Measurements from ENCODE around the gene KPTN.
"Not testable (repeated sequence)": the region's sequence is repeated elsewhere in the genome, so short reads cannot be mapped to it uniquely, and the experiment has no call there.

The KPTN gene

DNA sequence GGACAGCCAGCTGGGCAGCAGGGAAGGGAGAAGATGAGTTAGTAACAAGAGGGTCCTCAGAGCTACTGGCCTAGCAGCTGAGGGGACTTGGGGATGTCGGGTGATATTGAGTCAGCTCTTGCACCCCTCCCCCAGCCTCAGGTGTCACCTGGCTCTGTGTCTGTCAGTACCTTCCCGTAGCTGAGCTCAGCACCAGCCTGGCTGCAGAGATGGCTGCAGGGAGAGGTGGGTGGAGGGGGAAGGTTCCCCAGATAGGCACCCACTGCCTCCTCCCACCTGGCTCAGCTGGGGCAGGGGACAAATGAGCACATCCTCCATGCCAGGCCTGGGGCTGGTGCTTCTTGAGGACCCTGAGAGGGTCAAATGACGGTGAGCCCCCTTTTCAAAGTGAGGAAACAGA, 6.8 kb upstream of the KPTN start:
- DNase-seq: no peak

DNA sequence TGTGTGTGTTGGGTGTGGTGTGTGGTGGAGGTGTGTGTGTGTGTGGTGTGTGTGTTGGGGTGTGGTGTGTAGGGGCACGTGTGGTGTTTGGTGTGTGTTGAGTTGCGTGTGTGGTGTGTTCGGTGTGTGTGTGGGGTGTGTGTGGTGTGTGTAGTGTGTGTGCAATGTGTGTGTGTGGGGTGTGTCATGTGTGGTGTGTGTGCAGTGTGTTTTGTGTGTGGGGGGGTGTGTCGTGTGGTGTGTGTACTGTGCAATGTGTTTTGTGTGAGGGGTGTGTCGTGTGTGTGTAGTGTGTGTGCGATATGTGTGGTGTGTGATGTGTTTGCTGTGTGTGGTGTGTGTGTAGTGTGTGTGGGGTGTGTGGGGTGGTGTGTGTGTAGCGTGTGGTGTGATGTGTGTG, 6.0 kb upstream of the KPTN start:
- no peak for DNase-seq

DNA sequence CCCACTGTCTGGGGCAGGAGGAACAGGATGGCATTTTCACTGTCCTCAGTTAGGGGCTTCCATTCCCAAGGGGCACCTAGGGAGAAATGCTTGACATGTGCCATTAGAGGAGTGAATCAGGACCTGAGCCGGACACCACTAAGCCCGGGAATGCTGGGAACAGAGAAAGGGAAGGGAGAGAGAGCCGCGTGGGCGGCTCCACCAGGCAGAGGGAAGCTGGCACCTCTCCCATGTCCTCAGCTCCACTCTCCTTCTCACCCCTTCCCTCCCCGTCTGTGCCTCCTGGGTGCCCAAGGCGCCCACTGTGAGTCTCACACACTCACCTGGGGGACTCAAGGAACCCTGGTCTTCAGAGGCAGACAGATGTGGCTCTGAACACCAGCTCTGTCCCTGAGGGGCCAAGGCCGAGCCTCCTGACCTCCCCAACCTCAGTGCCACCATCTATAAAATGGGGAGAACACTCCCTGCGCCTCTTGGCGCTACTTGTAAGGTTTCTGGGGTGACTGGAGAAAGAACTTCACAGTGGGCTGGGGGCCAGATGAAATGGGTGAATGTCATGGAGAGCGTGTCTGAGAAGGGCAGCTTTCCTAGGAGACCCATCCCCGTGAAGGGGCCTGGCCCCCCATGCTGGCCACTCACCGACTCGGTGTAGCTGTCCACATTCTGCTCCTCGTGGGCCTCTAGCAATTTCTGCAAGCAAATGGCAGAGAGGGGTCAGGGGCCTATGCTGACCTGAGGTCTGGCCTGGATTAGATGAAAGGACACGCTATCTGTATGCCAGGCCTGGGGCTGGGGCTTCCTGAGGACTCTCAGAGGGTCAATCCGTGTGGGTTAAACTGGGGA, 5.3 kb upstream of the KPTN start:
- no peak for DNase-seq

GRCh38 chr19:47487551-47488515, 3.8 kb upstream of the KPTN start:
- DNase-seq: no peak

DNA sequence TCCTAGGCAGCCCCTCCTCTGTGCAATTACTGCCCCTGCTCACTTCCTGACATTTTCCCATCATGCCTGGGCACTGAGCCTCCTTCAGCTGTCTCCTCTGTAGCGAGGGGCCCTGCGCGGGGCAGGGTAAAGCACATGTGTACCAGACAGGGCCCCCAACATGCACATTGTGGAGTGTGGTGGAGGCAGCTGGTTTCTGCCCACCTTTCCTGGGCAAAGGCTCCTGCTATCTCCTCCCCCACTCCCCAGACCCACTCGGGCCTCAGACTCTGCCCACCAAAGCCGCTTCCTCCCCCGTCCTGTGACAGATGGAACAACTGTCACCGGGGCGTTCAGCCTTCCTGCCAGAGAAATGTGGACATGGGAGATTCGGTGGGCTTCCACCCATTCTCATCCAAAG, 2.9 kb upstream of the KPTN start:
- DNase-seq: no peak

DNA sequence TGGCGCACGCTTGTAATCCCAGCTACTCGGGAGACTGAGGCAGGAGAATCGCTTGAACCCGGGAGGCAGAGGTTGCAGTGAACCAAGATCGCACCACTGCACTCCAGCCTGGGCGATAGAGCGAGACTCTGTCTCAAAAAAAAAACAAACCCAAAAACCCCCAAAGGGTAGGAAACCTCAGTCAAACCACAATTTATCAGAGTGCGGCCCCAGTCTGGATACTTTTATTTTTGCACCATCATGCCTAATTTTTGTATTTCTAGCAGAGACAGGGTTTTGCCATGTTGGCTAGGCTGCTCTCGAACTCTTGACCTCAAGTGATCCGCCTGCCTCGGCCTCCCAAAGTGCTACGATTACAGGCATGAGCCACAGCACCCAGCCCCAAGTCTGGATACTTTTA, 2.2 kb upstream of the KPTN start:
- DNase-seq: not testable (repeated sequence)

- DNase-seq: no peak
Observed at GRCh38 chr19:47485210-47485609, 1.2 kb upstream of the KPTN start.

DNA sequence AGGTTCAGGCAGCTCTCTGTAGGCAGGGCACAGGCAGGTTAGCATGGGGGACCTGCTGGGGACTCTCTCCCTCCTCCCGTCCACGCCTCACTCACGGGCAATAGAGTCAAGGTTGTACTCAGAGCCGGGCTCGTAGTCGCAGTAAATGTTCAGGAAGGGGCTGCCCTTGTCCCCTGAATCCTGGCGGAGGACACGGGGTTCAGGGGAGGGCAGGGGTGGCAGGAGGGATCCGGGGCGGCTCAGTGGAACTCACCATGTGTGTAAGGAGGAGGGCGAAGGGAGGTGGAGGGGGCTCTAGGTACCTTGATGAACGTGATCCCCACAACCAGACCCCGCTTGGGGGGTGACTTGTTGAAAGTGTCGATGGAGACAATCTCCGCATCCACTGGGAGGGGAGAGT, 819 bp downstream of the KPTN start:
- no peak for DNase-seq

DNA sequence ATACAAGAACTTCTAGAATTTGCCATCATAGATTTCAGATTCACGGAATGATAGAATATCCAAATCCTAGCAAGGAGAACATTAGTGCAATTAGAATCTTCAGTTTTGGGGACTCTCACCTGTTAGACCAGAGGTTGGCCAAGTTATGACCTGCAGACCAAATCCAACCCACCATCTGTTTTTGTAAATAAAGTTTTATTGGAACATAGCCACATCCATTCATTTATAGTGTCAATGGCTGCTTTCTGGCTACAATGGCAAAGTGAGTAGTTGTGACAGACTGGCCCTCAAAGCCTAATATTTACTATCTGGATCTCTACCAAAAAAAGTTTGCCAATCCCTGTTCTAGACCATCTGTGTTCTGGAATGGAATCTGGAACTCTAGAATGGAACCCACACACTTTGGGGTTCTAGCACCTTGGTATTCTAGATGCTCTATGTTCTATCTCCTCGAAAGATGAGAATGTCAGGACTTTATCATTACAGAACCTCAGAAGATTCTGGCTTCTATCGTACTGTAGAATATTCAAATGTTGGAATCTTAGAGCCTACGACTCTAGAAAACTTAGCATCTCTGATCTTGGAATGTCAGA, 2.5 kb downstream of the KPTN start:
- no peak for DNase-seq

DNA sequence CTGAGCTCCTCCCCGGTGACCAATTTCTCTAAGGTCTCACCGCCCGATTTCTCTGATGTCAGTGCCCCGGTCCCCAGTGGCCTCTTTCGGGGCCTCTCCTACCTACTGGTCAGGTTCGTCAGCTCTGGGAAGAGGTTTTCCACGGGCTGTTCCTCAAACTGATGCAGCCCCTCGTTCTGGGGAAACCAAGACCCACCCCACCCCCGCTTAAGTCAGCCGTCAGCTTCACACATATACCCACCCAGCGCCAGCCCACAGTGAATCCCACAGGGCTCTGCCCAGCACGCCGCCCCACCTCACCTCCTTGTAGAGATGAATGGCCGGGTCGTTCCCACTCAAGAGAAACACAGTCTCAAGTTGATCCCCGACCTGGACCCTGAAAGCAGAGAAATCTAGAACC, 3.4 kb downstream of the KPTN start:
- no peak for DNase-seq

DNA sequence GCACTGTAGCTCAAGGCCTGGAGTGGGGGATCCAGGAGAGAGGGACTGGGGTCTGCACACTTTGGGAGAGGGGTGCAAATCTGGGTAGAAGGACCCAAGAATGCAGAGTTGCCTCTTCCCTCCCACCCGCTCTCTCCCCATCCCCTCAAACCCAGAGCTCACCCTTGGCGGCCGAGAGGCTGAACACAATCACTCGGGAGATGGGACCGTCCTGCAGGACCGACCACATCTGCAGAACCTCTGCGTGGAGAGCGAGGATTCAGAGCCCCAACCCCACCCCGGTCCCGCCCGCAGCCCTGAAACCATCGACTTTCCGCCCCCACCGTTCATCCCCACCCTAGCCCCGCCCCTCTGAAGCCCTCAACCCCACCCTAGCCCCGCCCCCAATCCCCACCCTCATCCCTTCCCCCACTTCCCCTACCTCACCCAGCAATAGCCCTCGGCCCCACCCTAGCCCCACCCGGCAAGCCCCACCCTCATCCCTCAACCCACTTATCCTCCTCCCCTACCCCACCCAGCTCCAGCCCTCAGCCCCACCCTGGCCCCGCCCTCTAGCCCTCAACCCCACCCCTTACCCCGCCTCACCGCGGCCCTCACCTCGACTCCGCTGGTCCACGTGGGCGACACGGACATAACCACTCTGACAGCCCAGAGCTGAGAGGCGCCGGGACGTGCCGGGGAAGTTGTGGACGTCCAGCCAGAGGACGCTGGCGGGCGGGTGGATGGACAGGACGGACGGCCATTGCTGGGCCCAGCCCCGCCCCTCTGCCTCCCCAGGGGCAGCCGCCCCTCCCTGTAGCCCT, 4.1 kb downstream of the KPTN start:
- DNase-seq: no peak

DNA sequence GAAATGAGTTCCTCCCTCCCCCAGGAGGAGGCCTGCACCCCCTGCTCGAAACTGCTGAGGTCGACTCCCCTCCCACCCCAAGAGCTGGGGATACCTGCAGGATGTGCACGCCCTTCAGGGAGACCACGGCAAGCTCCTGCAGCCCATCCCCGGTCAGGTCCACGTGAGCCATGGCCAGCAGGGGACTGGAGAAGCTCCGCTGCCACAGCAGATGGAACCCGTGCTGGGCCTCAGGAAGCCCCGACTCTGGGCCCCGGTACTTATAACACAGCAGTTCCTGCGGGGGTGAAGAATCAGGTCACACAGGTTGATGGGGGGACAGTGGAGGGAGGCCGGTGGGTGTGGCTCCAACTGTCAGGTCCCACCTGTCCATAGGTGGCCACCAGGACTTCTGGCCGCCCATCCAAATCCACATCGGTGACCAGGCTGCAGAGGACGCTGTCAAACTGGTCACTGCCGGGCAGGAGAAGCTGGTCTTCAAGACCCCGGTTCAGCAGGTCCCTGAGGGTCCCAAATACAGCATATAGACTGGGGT, 7.5 kb downstream of the KPTN start:
- DNase-seq: no peak

DNA sequence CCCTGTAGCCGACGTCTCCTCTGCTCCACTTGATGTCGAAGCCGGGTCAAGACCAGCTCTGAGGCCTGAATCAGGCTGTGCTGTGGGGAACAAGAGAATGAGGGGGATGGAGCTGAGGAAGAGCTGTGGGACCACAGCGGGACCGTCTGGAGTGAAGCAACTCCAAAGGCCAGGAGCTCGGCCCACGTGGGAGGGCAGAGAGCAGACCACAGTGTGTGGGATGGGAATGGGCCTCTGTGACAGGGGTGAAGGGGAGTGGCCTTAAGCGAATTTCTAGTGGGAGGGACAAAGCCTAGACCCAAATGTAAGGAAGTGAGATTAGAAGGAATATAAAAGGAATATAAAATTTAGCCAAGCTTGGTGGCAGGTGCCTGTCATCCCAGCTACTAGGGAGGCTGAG, 8.6 kb downstream of the KPTN start:
- no peak for DNase-seq

- no peak for DNase-seq
Observed at GRCh38 chr19:47473336-47473735, 10.7 kb downstream of the KPTN start.

- peak; percentile 64 to 68 for DNase-seq
Observed at GRCh38 chr19:47471733-47472457, 12.1 kb downstream of the KPTN start, which contains the start of gene SLC8A2. Gene SLC8A2 (minus strand): TSS chr19:47471893. CDS start chr19:47466403, 5,490 bp downstream.

DNA sequence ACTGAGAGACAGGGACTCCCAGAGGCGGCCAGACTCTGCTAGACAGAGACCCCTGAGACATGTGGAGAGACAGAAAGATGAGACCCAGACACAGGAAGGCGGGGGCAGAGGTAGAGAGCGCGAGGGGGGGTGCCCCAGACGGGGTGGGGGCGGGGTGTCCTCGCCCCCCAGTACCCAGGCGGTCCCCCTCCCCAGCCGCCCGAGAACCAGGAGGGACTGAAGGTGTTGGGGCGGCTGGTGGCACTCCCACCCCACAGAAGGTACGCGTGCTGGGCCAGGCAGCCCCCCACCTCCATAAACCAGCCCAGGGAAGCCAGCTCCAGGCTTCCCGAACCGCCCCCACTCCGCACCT, 12.7 kb downstream of the KPTN start:
- no peak for DNase-seq

GRCh38 chr19:47470447-47471195, 13.4 kb downstream of the KPTN start:
- no peak for DNase-seq

DNA sequence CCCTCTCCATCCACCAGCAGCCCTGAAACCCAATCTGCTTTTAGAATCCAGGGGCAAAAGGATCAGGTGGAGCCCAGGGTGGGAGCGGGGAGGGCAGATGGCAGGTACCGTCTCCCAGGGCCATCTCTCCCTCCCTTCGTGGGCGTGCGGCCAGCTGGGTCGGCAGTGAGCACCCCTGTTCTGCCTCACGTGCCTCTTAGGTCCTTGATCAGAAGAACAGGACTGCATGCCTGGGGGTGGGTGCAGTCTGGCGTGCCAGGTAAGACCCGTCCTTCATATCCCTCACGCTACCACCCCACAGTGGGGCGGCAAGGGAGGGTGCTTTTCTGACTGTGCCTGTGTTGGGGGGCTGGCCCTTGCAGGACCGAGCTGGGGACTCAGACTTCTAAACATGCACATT, 14.3 kb downstream of the KPTN start:
- DNase-seq: no peak

- no peak for DNase-seq
Observed at GRCh38 chr19:47469363-47469700, 14.7 kb downstream of the KPTN start.

DNA sequence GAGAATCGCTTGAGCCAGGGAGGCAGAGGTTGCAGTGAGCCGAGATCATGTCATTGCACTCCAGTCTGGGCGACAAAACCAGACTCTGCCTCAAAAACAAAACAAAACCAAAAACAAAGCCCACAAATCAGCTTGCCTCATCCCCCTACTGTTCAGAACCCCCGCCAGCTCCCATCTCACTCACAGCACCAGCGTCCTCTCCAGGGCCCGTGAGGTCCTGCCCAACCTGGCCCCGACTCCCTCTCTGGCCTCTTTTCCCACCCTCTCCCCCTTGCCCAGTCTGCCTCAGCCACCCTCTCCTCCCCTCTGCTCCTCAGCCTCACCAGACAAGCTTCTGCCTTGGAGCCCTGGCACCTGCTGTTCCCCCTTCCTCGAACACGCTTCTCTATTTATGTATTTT, 16.1 kb downstream of the KPTN start:
- DNase-seq: no peak

DNA sequence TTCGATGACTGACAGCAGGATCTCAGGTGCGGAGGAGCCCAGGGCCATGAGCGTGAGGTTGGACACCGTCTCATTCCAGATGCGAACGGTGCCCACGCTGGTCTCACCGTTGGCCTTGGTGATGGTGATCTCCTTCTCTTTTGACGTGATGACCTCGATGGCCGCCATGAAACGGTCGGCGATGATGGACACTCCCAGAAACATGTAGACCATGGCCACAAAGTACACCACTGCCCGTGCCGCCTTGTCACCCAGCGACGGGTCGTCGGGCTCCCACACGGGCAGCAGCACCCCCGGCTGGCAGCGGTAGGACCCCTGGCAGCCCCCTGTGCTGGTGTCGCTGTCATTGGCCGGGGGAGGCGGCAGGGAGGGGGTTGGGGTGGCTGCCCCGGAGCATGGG, 18.1 kb downstream of the KPTN start:
- DNase-seq: no peak

All from CD4-positive, alpha-beta T cell treated with Interleukin-4 for 1 hour (primary cell).